ENCODE data around the gene SLC6A18.
"Not testable (repeated sequence)": the region's sequence is repeated elsewhere in the genome, so short reads cannot be mapped to it uniquely, and the experiment has no call there.

DNA sequence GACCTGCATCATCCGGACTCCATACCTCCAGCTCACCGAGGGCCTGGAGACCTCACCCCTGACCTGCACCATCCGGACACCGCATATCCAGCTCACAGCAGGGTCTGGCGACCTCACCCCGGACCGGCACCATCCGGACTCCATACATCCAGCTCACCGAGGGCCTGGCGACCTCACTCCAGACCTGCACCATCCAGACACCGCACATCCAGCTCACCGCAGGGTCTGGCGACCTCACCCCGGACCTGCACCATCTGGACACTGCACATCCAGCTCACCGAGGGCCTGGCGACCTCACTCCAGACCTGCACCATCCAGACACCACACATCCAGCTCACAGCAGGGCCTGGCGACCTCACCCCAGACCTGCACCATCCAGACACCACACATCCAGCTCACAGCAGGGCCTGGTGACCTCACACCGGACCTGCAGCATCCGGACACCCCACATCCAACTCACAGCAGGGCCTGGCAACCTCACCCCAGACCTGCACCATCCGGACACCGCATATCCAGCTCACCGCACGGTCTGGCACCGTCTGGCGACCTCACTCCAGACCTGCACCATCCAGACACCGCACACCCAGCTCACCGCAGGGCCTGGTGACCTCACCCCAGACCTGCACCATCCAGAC is 59.3 kb downstream of the SLC6A18 start:
- not testable (repeated sequence) for TF ChIP-seq POLR2AphosphoS5, POLR2A (IDR thresholded peaks at IDR 0.05; ENCODE audit: low read depth, low read length)

Data from GM12892 (cell line).